ENCODE results near the gene UNC50. TPM values are rescaled to one million over a fixed set of nuclear protein-coding genes. Genes with fewer than 3 reads are reported as not detected.

UNC50 gene
- total RNA-seq, 6 experiments from 2014 or later = 38.3 to 43.2 (median 41.6) TPM

- Mint-ChIP-seq H3K27me3 (ENCODE audit: insufficient read depth) (no peaks in the 10 kb centered on the region; the same call in 1 of the 2 replicates), H3K9me3 (no peaks in the 10 kb centered on the region), H3K4me1 (ENCODE audit: low read depth) (no peaks in the 10 kb centered on the region), H3K36me3 (ENCODE audit: low read depth) (peaks cover 18% of the 10 kb centered on the region), H3K4me3 (no peak overlapping the region), H3K27ac (no peak overlapping the region)
- no peak for DNase-seq
- TF ChIP-seq, protein P1, sequence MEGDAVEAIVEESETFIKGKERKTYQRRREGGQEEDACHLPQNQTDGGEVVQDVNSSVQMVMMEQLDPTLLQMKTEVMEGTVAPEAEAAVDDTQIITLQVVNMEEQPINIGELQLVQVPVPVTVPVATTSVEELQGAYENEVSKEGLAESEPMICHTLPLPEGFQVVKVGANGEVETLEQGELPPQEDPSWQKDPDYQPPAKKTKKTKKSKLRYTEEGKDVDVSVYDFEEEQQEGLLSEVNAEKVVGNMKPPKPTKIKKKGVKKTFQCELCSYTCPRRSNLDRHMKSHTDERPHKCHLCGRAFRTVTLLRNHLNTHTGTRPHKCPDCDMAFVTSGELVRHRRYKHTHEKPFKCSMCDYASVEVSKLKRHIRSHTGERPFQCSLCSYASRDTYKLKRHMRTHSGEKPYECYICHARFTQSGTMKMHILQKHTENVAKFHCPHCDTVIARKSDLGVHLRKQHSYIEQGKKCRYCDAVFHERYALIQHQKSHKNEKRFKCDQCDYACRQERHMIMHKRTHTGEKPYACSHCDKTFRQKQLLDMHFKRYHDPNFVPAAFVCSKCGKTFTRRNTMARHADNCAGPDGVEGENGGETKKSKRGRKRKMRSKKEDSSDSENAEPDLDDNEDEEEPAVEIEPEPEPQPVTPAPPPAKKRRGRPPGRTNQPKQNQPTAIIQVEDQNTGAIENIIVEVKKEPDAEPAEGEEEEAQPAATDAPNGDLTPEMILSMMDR (IDR thresholded peaks at IDR 0.05) = peak; percentile 37
Observed at GRCh38 chr2:98577313-98577712, 31.1 kb upstream of the UNC50 start.

DNA sequence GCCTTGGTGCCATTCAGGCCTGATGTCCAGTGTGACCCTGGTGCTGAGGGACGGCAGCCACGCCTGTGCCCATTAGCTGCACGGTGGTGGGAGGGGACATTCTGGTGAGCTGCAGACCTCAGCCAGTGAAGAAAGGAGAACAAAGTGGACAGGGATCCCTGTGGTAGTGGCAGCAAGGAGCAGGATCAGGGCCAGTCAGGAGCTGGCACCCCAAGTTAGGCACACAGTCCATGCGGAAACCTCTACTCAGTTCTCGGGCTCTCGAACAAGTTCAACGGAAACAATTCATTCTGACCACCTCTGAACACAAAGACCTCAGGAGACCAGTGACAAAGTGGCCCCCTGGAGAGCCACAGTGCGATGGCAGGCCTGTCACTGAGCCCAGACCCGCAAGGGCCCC lies 30.2 kb upstream of the UNC50 start:
- no peaks in the 10 kb centered on the region for H3K9me3 Mint-ChIP-seq
- TF ChIP-seq, protein P1 (IDR thresholded peaks at IDR 0.05) = no peak
- no peaks in the 10 kb centered on the region for H3K4me1 Mint-ChIP-seq (ENCODE audit: low read depth)
- no peak overlapping the region for H3K27ac Mint-ChIP-seq
- no peaks in the 10 kb centered on the region; the same call in 1 of the 2 replicates for H3K27me3 Mint-ChIP-seq (ENCODE audit: insufficient read depth)
- H3K4me3 Mint-ChIP-seq = no peak overlapping the region
- no peak for DNase-seq
- H3K36me3 Mint-ChIP-seq (ENCODE audit: low read depth) = peaks cover 18% of the 10 kb centered on the region

- Mint-ChIP-seq H3K9me3 (no peaks in the 10 kb centered on the region), H3K27me3 (ENCODE audit: insufficient read depth) (no peaks in the 10 kb centered on the region), H3K4me1 (ENCODE audit: low read depth) (no peaks in the 10 kb centered on the region), H3K36me3 (ENCODE audit: low read depth) (peaks cover 10% of the 10 kb centered on the region; the same call in 1 of the 2 replicates), H3K4me3 (no peak overlapping the region), H3K27ac (no peak overlapping the region; the same call in 1 of the 2 replicates)
- DNase-seq = no peak
- TF ChIP-seq, protein P1 (IDR thresholded peaks at IDR 0.05) = no peak
Observed at GRCh38 chr2:98579926-98580325, 28.5 kb upstream of the UNC50 start.

- no peaks in the 10 kb centered on the region for H3K4me1 Mint-ChIP-seq (ENCODE audit: low read depth)
- TF ChIP-seq, protein P1 (IDR thresholded peaks at IDR 0.05) = peak; percentile 27; the same call in 1 of the 2 replicates
- H3K9me3 Mint-ChIP-seq = no peaks in the 10 kb centered on the region
- no peaks in the 10 kb centered on the region for H3K27me3 Mint-ChIP-seq (ENCODE audit: insufficient read depth)
- no peak overlapping the region for H3K4me3 Mint-ChIP-seq
- peaks cover 10% of the 10 kb centered on the region; the same call in 1 of the 2 replicates for H3K36me3 Mint-ChIP-seq (ENCODE audit: low read depth)
- H3K27ac Mint-ChIP-seq = no peak overlapping the region
- no peak for DNase-seq
Observed at GRCh38 chr2:98580656-98581284, 27.6 kb upstream of the UNC50 start.

GRCh38 chr2:98582523-98582922 lies 25.9 kb upstream of the UNC50 start:
- Mint-ChIP-seq H3K27me3 (ENCODE audit: insufficient read depth) (no peaks in the 10 kb centered on the region), H3K4me1 (ENCODE audit: low read depth) (no peaks in the 10 kb centered on the region), H3K9me3 (no peaks in the 10 kb centered on the region), H3K4me3 (no peak overlapping the region), H3K36me3 (ENCODE audit: low read depth) (peaks cover 6% of the 10 kb centered on the region), H3K27ac (no peak overlapping the region)
- TF ChIP-seq, protein P1 (IDR thresholded peaks at IDR 0.05) = no peak
- no peak for DNase-seq

Data from HFFc6 (cell line).